Panc1 (cell line): ENCODE data around the gene ITM2C. TPM values are rescaled to one million over a fixed set of nuclear protein-coding genes. Genes with fewer than 3 reads are reported as not detected.

Experiments
- ATAC-seq: fragments of 200-7000 bp; cut with Tn5 transposase; 2 replicates; pipeline ENCODE4 v1.9.1; 2020; ENCODE audit warnings: mild to moderate bottlenecking, moderate library complexity
- BruUV-seq: library from RNA; stranded (reverse); fragments of 400-500 nt; replicated peaks from 2 replicates; lab custom pipeline; 2021; lab: Mats Ljungman, UMichigan
- CTCF ChIA-PET: fragments of 300-600 bp; sonication (Branson Sonifier 250); formaldehyde crosslinking; loops from one replicate; lab custom pipeline; 2022; ENCODE audit warnings: antibody characterized with exemption; lab: Charles Lee
- POLR2A ChIA-PET: fragments of 300-600 bp; sonication (Branson Sonifier 250); formaldehyde crosslinking; loops from one replicate; lab custom pipeline; 2022; ENCODE audit warnings: antibody characterized with exemption; lab: Charles Lee
- DNase-seq: peaks from one replicate; pipeline ENCODE4 v3.0.0-alpha.2; 2010; ENCODE audit warnings: low read depth, low spot score
- H3K27ac ChIP-seq: 2 replicates; pipeline ENCODE4 v1.5.1; 2011; ENCODE audit warnings: mild to moderate bottlenecking, low read length, inconsistent platforms
- H3K27me3 ChIP-seq: fragments of 200-500 bp; sonication (Bioruptor generic); 2 replicates; pipeline ENCODE4 v1.6.0; 2014; ENCODE audit warnings: low read length, inconsistent platforms; ENCODE audit not compliant: control insufficient read depth, insufficient read depth
- H3K36me3 ChIP-seq: fragments of 200-500 bp; sonication (Bioruptor generic); 2 replicates; pipeline ENCODE4 v1.5.1; 2014; ENCODE audit warnings: inconsistent platforms, mild to moderate bottlenecking, low read length, moderate library complexity; ENCODE audit not compliant: control insufficient read depth, insufficient read depth
- H3K4me1 ChIP-seq: 2 replicates; pipeline ENCODE4 v1.5.1; 2011; ENCODE audit warnings: inconsistent platforms, mild to moderate bottlenecking, low read length, moderate library complexity; ENCODE audit not compliant: control insufficient read depth, insufficient read depth
- H3K4me3 ChIP-seq, 2 experiments: 2 replicates each; pipeline ENCODE4 v1.5.1; 2011 to 2012; ENCODE audit warnings: low read depth in 2 of 2, low read length in 2 of 2, mild to moderate bottlenecking in 2 of 2, inconsistent platforms in 1 of 2, moderate library complexity in 1 of 2
- H3K9me3 ChIP-seq: fragments of 200-500 bp; sonication (Bioruptor generic); 2 replicates; pipeline ENCODE4 v1.5.1; 2014; ENCODE audit warnings: low read depth, mild to moderate bottlenecking, inconsistent platforms, low read length, moderate library complexity; ENCODE audit not compliant: control insufficient read depth, insufficient read depth
- CTCF ChIP-seq: fragments of 450-650 bp; IDR thresholded peaks from 2 replicates; pipeline ENCODE4 v1.5.1; 2017; ENCODE audit warnings: mild to moderate bottlenecking
- POLR2AphosphoS5 ChIP-seq: IDR thresholded peaks from 2 replicates; pipeline ENCODE4 v1.6.1; 2012; ENCODE audit warnings: mild to moderate bottlenecking, low read depth, low read length, moderate library complexity
- REST ChIP-seq, 2 experiments: IDR thresholded peaks; 2 replicates each; pipeline ENCODE4 v1.6.1; 2011 to 2012; ENCODE audit warnings: low read depth in 2 of 2, control low read depth in 1 of 2, low read length in 1 of 2, mild to moderate bottlenecking in 1 of 2, moderate library complexity in 1 of 2; ENCODE audit not compliant: insufficient read depth in 1 of 2
- SIN3A ChIP-seq: IDR thresholded peaks from 2 replicates; pipeline ENCODE4 v1.6.1; 2012; ENCODE audit warnings: low read depth, mild to moderate bottlenecking, low read length, moderate library complexity, borderline replicate concordance; ENCODE audit not compliant: insufficient read depth
- TCF7L2 ChIP-seq: IDR thresholded peaks from 2 replicates; pipeline ENCODE4 v1.6.1; 2011; ENCODE audit warnings: mild to moderate bottlenecking, low read depth, low read length, inconsistent platforms
- in situ Hi-C: cut with HindIII; loops from 2 replicates; pipeline ENCODE4 v1.10.0; 2016; ENCODE audit warnings: low sequenced_read_pairs, low pct_unique_long_range_greater_than_20kb
- intact Hi-C: fragments of 100-400 bp; cut with micrococcal nuclease; formaldehyde crosslinking; loops from one replicate; pipeline ENCODE4 v1.10.0; 2022; ENCODE audit not compliant: unreplicated experiment
- total RNA-seq: library from RNA; stranded (reverse); gene quantifications from one replicate; pipeline ENCODE4 v1.2.1, GENCODE V29; 2021; ENCODE audit not compliant: unreplicated experiment

ITM2C gene
- total RNA-seq, 1 experiment from 2014 or later = 114 TPM

DNA sequence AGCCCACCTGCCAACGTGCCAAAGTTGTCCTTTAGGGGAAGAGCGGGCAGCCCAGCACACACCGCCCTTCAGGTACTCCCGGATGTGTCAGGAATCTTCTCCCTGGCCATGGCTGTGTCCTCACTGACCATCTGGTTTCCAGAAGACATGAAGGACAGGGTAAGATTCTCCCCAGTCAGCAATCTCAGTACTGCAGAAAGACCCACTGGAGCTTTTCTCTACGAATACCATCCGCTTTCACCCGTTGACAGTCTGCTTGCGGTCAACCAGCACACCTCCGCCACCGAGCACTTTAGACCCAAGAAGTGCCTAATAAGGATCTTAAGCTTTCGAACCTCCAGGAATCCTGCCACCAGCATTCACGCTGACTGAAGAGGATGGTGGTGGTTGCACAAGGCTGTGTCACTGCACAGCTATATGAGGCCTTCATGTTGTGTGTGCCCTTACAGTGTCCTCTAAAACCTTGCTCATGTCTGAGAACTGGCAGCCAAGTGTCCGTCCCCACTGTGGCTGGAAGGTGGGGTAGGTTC lies 42.7 kb upstream of the ITM2C start:
- intact Hi-C loops = loop anchor here (10.0 kb wide), 2 partner anchors 83 to 233 kb away; partner anchors contain the start of gene PSMD1
- no peaks in the 10 kb centered on the region for H3K4me1 ChIP-seq

More for the DNA sequence above, 42.7 kb upstream of the ITM2C start:
- no peak overlapping the region for H3K4me3 ChIP-seq
- H3K27ac ChIP-seq = no peak overlapping the region
- no peaks in the 10 kb centered on the region for H3K27me3 ChIP-seq
- no TSS peak for BruUV-seq
- no peaks in the 10 kb centered on the region for H3K9me3 ChIP-seq
- ATAC-seq = no peak
- ChIA-PET CTCF (interaction anchor here (0.6 to 0.7 kb wide), 3 partner anchors 60 to 211 kb away, joined by 3 to 5 read pairs (median 5); no protein-coding TSS in a partner anchor), POLR2A (interaction anchor here (0.5 kb wide), 1 partner anchor 47 kb away, joined by 4 read pairs; no protein-coding TSS in a partner anchor)
- H3K36me3 ChIP-seq = peaks cover 3% of the 10 kb centered on the region
- TF ChIP-seq POLR2AphosphoS5 (no peak), SIN3A (no peak), REST (IDR thresholded peaks at IDR 0.05; ENCODE audit: insufficient read depth in 1 of 2, low read depth in 2 of 2, low read length in 1 of 2) (no peak), TCF7L2 (no peak), CTCF (no peak)
- in situ Hi-C loops = no loop called here
- no peak for DNase-seq
